ENCODE results near the gene GPR150. TPM values are rescaled to one million over a fixed set of nuclear protein-coding genes. Genes with fewer than 3 reads are reported as not detected.

The GPR150 gene
- total and polyA plus RNA-seq, 9 of the 15 experiments (the other 6 are each of a cell fraction or from before 2014, with no cell fraction given): not detected

- 0 out of 2 replicates have a peak, but pooled peaks have one; percentile 8 for TF ChIP-seq MGA (IDR thresholded peaks at IDR 0.05)
- no peak for TF ChIP-seq ZNF133 (CRISPR knock-in tag; IDR thresholded peaks at IDR 0.05)
- TF ChIP-seq E2F6 (IDR thresholded peaks at IDR 0.05; ENCODE audit: borderline replicate concordance in 1 of 2, extremely low read depth in 1 of 2, insufficient read depth in 1 of 2, insufficient read length in 1 of 2, low read depth in 1 of 2, low read length in 1 of 2, poor library complexity in 1 of 2, severe bottlenecking in 1 of 2): no peak
- TF ChIP-seq ZNF76 (CRISPR knock-in tag; IDR thresholded peaks at IDR 0.05; ENCODE audit: borderline replicate concordance): no peak
- TF ChIP-seq SFPQ (IDR thresholded peaks at IDR 0.05; ENCODE audit: low read depth, low read length): no peak
- TF ChIP-seq E2F1 (CRISPR knock-in tag; IDR thresholded peaks at IDR 0.05): no peak
- TF ChIP-seq ZKSCAN1 (IDR thresholded peaks at IDR 0.05; ENCODE audit: low read depth, low read length): no peak
- TF ChIP-seq MITF (IDR thresholded peaks at IDR 0.05): no peak
Observed at GRCh38 chr5:95644351-95645042, 24.6 kb downstream of the GPR150 start (continued).
